Activated T-cell treated with anti-CD3 and anti-CD28 coated beads, Interleukin-2, amount 50 U/mL, for 24 hours (primary cell): Measurements from ENCODE around the gene DUSP5.
"Not testable (repeated sequence)": the region's sequence is repeated elsewhere in the genome, so short reads cannot be mapped to it uniquely, and the experiment has no call there.

Experiments
- DNase-seq: peaks from one replicate; pipeline ENCODE4 v3.0.0-alpha.2; 2020
- H3K27ac Mint-ChIP-seq: 2 replicates; pipeline ENCODE4 v1.8.0; 2020; ENCODE audit warnings: mild to moderate bottlenecking, mixed read lengths
- H3K27me3 Mint-ChIP-seq: 2 replicates; pipeline ENCODE4 v1.8.0; 2020; ENCODE audit warnings: mixed read lengths
- H3K36me3 Mint-ChIP-seq: 2 replicates; pipeline ENCODE4 v1.8.0; 2020; ENCODE audit warnings: low read depth, mixed read lengths
- H3K4me1 Mint-ChIP-seq: 2 replicates; pipeline ENCODE4 v1.8.0; 2020; ENCODE audit warnings: low read depth, mixed read lengths
- H3K4me3 Mint-ChIP-seq: 2 replicates; pipeline ENCODE4 v1.8.0; 2020; ENCODE audit warnings: mild to moderate bottlenecking, moderate library complexity, mixed read lengths
- H3K9me3 Mint-ChIP-seq: 2 replicates; pipeline ENCODE4 v1.8.0; 2020; ENCODE audit warnings: mixed read lengths

The DUSP5 gene

GRCh38 chr10:110528997-110529524 is 31.4 kb downstream of the DUSP5 start:
- DNase-seq = peak; percentile 57
- peak overlapping the region; percentile 93 for H3K27ac Mint-ChIP-seq
- H3K36me3 Mint-ChIP-seq, H3K9me3 Mint-ChIP-seq, H3K27me3 Mint-ChIP-seq: not testable (repeated sequence)
- H3K4me3 Mint-ChIP-seq = peak overlapping the region; percentile 45
- H3K4me1 Mint-ChIP-seq = peaks cover 68% of the 10 kb centered on the region

DNA sequence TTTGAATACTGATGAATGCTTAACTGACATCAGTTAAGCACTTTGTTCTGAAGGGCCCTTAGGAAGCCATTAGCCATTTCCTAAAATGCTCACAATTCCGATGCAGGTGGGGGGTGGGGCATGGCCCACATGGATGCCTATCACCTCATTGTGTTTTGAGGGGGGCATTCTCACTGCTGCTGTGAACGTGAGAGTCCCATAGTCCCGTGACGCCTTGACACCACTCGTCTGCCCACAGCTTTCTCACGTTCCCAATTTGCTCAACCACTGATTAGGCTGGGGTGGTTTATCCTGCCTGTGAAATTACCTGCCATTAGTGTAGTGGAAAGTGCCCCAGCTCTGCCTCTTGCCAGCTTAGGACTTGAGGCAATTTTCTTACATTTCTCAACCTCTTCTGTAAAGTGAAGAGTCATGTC is 31.9 kb downstream of the DUSP5 start:
- H3K4me1 Mint-ChIP-seq = peaks cover 66% of the 10 kb centered on the region
- peaks cover 2% of the 10 kb centered on the region for H3K36me3 Mint-ChIP-seq
- no peaks in the 10 kb centered on the region for H3K9me3 Mint-ChIP-seq
- H3K27ac Mint-ChIP-seq = peak overlapping the region; percentile 93
- H3K27me3 Mint-ChIP-seq = no peaks in the 10 kb centered on the region
- peak; percentile 57 for DNase-seq
- peak overlapping the region; percentile 39 for H3K4me3 Mint-ChIP-seq

DNA sequence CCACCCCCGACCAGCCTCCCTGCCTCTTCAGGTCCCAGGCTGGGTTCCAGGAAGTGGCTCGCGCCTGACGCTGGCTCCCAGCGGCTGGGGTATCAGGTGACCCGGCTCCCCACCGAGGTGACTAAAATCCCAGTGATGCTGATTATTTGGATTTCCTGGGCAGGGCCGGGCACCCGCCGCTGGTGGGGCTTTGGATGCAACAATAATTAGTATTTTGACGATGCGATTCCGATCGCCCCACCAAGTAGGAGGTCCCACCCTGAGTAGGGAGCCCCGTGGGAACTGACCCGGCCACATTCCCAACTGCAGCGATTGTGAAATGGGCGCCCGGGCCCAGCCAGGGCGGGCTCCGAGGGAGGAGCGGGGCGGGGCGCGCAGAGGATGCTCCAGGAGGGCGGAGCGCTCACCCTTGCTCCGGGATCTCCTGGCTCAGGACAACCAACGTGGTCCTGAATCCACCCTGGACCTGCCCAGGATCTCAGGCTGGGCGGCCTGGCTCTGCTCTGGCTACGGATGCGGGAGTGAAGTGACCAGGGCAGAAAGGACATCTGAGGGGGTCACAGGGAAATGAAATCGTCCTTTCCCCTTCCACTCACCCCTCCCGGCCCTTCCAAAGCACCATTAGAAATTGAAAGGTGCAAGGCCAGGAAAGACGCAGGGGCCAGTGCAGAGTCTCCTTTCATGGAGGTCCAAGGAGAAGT is 32.6 kb downstream of the DUSP5 start:
- peak overlapping the region; percentile 93 for H3K27ac Mint-ChIP-seq
- H3K4me1 Mint-ChIP-seq = peaks cover 71% of the 10 kb centered on the region

DNA sequence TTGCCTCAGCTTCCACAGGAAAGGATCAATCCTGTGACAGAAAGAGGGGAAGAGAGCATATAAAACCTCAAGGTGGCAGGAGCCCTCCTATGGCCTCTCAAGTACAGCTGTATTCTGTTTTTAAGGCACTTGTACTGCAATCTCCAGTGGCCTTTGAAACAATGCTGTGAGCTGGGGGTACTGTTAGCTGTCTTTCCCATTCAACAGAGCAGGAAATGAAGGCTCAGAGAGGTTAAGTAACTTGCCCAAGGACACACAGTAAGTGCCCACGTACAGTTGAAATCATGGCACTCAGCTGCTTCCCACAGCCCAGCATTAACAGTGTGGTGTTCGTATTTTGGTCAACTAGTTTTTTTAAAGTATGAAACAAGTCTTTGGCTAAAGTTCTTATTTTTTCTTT is 34.0 kb downstream of the DUSP5 start:
- H3K27ac Mint-ChIP-seq = no peak overlapping the region
- H3K27me3 Mint-ChIP-seq = no peaks in the 10 kb centered on the region
- no peaks in the 10 kb centered on the region for H3K9me3 Mint-ChIP-seq
- no peak for DNase-seq
- H3K36me3 Mint-ChIP-seq = no peaks in the 10 kb centered on the region
- peaks cover 73% of the 10 kb centered on the region for H3K4me1 Mint-ChIP-seq
- H3K4me3 Mint-ChIP-seq = no peak overlapping the region

More for the DNA sequence above, 32.6 kb downstream of the DUSP5 start:
- Mint-ChIP-seq H3K27me3 (no peaks in the 10 kb centered on the region), H3K9me3 (no peaks in the 10 kb centered on the region), H3K4me3 (no peak overlapping the region), H3K36me3 (no peaks in the 10 kb centered on the region)
- no peak for DNase-seq

DNA sequence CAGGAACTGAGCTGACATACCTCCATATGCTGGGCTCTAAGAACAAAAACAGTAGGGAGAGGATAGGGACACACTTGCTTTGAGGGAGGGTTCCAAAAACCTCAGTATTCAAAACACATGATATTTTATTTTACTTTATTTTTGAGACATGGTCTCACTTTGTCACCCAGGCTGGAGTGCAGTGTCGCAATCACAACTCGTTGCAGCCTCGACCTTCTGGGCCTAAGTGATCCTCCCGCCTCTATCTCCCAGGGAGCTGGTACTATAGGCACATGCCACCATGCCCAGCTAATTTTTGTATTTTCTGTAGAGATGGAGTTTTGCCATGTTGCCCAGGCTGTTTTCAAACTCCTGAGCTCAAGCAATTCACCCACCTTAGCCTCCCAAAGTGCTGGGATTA is 34.9 kb downstream of the DUSP5 start:
- DNase-seq, H3K9me3 Mint-ChIP-seq, H3K4me3 Mint-ChIP-seq, H3K27me3 Mint-ChIP-seq, H3K36me3 Mint-ChIP-seq, H3K27ac Mint-ChIP-seq: not testable (repeated sequence)
- peaks cover 72% of the 10 kb centered on the region for H3K4me1 Mint-ChIP-seq

DNA sequence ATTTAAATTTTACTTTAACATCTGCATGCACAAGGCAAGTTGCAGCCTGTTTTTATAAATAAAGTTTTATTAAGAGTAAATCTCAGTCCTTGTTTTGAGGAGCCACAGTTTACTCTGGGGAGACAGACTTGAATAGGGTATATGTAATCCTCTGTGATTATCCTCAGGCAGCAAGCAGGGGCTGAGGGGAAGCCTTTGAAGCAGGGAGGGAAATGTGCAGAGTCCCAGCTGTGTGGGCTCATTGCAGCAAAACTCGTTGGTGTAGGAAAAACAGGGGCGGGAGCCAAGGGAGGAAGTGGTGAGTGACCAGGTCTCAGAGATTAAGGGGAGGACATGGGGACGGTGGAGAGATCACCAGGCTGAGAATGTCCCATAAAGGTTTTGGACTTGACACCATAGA is 35.4 kb downstream of the DUSP5 start:
- no peaks in the 10 kb centered on the region for H3K36me3 Mint-ChIP-seq
- no peak overlapping the region for H3K27ac Mint-ChIP-seq
- H3K9me3 Mint-ChIP-seq = no peaks in the 10 kb centered on the region
- H3K4me1 Mint-ChIP-seq = peaks cover 67% of the 10 kb centered on the region
- H3K4me3 Mint-ChIP-seq = no peak overlapping the region
- H3K27me3 Mint-ChIP-seq = no peaks in the 10 kb centered on the region
- DNase-seq = no peak

- H3K27ac Mint-ChIP-seq = peak overlapping the region; percentile 8
- H3K27me3 Mint-ChIP-seq = no peaks in the 10 kb centered on the region
- H3K4me1 Mint-ChIP-seq = peaks cover 55% of the 10 kb centered on the region
- H3K9me3 Mint-ChIP-seq = no peaks in the 10 kb centered on the region
- no peak overlapping the region for H3K4me3 Mint-ChIP-seq
- DNase-seq = no peak
- no peaks in the 10 kb centered on the region for H3K36me3 Mint-ChIP-seq
These were observed 36.9 kb downstream of the DUSP5 start for GRCh38 chr10:110534571-110534970.

- Mint-ChIP-seq H3K4me1 (peaks cover 48% of the 10 kb centered on the region), H3K36me3 (no peaks in the 10 kb centered on the region), H3K9me3 (no peaks in the 10 kb centered on the region), H3K27me3 (no peaks in the 10 kb centered on the region), H3K27ac (peak overlapping the region; percentile 90), H3K4me3 (peak overlapping the region; percentile 40)
- DNase-seq = peak; percentile 77
These were observed 38.5 kb downstream of the DUSP5 start for GRCh38 chr10:110535958-110536891.

DNA sequence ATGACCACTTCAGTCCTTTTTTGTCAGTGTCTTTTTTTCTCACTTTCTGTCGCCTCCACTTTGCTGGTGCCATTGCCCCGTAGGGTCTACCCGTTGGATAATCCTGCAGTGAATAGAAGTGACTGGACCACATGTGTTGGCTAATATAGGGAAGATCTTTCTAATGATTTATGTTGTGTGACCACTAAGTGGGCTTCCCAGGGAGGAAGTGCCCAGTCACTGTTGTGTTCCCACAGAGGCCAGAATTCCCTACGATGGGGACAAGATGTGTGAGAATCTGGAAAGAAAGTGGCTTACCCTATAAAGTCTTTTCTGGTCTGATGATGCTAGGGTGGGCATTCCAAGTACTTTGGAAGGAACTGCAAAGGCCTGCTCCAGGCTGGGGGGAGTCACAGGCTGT is 41.4 kb downstream of the DUSP5 start:
- Mint-ChIP-seq H3K27ac (no peak overlapping the region), H3K36me3 (no peaks in the 10 kb centered on the region), H3K4me3 (no peak overlapping the region), H3K9me3 (no peaks in the 10 kb centered on the region), H3K4me1 (peaks cover 40% of the 10 kb centered on the region), H3K27me3 (no peaks in the 10 kb centered on the region)
- no peak for DNase-seq

- Mint-ChIP-seq H3K27ac (no peak overlapping the region), H3K36me3 (no peaks in the 10 kb centered on the region), H3K4me1 (peaks cover 31% of the 10 kb centered on the region), H3K9me3 (no peaks in the 10 kb centered on the region), H3K27me3 (no peaks in the 10 kb centered on the region), H3K4me3 (no peak overlapping the region)
- no peak for DNase-seq
These were observed 42.3 kb downstream of the DUSP5 start for GRCh38 chr10:110540031-110540430.

DNA sequence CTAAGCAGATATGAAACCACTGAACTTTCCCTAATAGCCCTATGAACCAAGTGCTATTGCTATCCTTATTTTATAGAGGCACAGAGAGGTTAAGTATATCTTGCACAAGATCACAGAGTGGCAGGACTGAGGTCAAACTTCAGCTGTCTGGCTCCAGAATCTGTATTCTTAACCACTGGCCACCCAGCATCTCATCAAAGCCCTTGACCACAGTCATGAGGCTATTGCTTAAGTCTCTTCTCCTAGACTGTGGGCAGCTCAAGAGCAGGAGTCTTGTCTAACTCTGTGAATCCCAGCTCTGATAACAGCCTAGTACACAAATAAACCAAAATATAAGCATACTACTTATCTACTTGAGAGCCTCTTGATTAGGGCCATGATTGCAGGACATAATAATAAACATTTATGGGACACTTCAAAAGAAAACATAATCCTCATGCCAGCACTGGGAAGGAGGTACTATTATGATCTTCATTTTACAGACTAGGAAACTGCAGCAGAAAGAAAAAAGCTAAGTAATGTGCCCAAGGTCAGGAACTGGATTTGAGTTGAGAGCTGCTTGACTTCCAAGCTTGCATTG is 47.3 kb downstream of the DUSP5 start:
- peaks cover 1% of the 10 kb centered on the region for H3K27me3 Mint-ChIP-seq
- H3K9me3 Mint-ChIP-seq = no peaks in the 10 kb centered on the region
- H3K27ac Mint-ChIP-seq = no peak overlapping the region
- no peak for DNase-seq
- H3K4me1 Mint-ChIP-seq = peaks cover 14% of the 10 kb centered on the region
- no peaks in the 10 kb centered on the region for H3K36me3 Mint-ChIP-seq
- no peak overlapping the region for H3K4me3 Mint-ChIP-seq

DNA sequence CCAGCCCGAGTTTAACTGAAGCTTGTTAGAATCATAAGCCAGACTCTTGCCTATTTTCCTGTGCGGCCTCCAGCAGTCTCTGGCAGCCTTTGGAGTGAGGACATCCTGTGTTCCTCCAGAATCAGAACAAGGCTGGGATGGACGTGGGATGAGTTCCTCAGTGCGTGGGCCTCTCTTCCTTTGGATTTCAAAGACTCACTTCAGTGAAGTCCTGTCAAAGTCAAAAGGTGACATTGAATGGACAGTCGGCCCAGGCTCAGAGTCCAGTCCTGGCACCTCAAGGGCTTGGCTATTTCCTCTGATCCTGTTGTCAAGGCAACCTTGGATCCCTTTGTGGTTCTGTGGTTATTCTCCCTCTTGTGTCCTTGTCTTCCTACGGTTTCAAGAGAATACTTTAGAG is 48.4 kb downstream of the DUSP5 start:
- Mint-ChIP-seq H3K27me3 (peaks cover 7% of the 10 kb centered on the region), H3K36me3 (no peaks in the 10 kb centered on the region), H3K4me1 (peaks cover 12% of the 10 kb centered on the region), H3K27ac (no peak overlapping the region), H3K9me3 (no peaks in the 10 kb centered on the region), H3K4me3 (no peak overlapping the region)
- no peak for DNase-seq

DNA sequence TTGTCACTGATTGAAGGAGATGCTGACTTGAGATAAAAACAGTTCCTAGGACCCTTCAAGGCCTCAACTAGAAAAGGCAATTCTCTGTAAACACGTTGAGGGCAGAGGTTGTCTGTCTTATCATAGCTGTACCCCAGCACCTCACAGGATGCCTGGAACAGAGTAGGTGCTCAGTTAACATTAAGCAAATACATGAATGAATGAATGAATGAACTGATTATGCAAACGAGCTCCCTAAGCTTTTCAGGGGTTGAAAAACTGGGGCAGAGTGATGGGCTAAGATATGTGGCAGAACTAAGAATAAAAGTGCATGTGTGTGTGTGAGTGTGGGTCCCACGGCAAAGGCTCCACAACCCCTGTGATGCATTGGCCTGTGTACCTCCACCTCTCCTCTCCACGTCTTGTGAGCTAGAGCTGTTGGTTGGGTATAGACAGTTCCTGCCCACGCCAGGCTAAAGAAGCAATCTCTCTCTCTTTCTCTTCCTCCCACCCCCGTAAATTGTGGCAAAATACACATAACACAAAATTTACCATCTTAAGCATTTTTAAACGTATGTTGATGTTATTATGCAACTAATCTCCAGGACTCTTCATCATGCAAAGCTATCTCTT is 48.9 kb downstream of the DUSP5 start:
- Mint-ChIP-seq H3K4me1 (peaks cover 11% of the 10 kb centered on the region), H3K4me3 (no peak overlapping the region), H3K36me3 (no peaks in the 10 kb centered on the region), H3K9me3 (no peaks in the 10 kb centered on the region), H3K27me3 (peaks cover 9% of the 10 kb centered on the region), H3K27ac (no peak overlapping the region)
- DNase-seq = no peak

GRCh38 chr10:110547139-110547761 is 49.5 kb downstream of the DUSP5 start:
- Mint-ChIP-seq H3K36me3 (no peaks in the 10 kb centered on the region), H3K27me3 (peaks cover 14% of the 10 kb centered on the region), H3K27ac (no peak overlapping the region), H3K9me3 (no peaks in the 10 kb centered on the region), H3K4me1 (peaks cover 11% of the 10 kb centered on the region), H3K4me3 (no peak overlapping the region)
- DNase-seq = no peak
